GM18870 (cell line): ENCODE results near the gene GSC.
"Not testable (repeated sequence)": the region's sequence is repeated elsewhere in the genome, so short reads cannot be mapped to it uniquely, and the experiment has no call there.

ENCODE experiments used
- ATAC-seq: cut with Tn5 transposase; IDR thresholded peaks from one replicate; pipeline ENCODE4 v1.9.1; 2021; ENCODE audit warnings: moderate library complexity; ENCODE audit not compliant: unreplicated experiment

The GSC gene

GRCh38 chr14:94769391-94770250 is at the start of gene GSC:
TSS of gene GSC (minus strand) at chr14:94770113. CDS start at chr14:94770015, 98 bp downstream.
- ATAC-seq, result no peak

DNA sequence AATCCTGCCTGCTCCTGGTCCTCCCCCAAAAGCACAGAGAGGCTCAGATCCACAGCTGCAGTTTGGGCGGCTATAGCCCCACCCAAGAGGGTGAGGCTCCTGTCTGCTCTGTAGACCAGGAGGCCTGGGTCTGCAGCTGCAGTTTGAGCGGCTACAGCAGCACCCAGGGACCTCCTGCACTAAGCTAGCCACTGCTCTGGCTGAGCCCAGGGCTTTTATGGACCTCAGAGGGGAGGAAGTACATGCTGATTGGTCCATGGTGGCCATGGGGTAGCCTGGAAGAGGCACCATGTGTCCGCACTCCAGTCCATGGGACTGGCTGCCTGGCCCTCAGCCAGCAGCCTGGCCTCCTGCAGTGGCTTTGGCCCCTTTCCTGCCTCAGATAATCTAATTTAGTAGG is 49.6 kb upstream of the GSC start:
- ATAC-seq, result no peak

- no peak for ATAC-seq
These were observed 46.2 kb upstream of the GSC start for GRCh38 chr14:94816113-94816512.

DNA sequence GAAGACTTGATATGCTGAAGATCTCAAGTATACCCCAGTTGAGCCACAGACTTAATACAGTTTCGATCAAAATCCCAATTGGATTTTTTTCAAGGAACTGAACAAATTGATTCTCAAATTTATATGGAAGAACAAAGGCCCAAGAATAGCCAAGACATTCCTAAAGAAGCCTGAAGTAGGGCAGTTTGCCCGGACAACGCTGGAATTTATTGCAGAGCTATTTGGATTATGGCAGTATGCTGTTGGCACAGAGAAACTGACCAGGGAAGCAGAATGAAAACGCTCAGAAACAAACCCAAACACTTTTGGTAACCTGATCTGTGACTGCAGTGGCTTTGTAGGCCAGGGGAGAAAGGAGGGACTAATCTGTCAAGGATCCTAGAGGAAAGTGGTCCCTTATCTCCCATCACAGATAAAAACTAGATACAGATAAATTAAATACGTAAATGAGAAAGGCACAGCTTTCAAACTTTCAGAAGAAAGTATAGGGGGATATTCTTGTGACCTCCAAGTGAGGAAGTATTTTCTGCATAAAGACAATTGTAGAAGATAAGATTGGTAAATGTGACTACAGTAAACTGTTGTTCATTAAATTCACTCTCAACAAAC is 35.9 kb upstream of the GSC start:
- ATAC-seq, result no peak

DNA sequence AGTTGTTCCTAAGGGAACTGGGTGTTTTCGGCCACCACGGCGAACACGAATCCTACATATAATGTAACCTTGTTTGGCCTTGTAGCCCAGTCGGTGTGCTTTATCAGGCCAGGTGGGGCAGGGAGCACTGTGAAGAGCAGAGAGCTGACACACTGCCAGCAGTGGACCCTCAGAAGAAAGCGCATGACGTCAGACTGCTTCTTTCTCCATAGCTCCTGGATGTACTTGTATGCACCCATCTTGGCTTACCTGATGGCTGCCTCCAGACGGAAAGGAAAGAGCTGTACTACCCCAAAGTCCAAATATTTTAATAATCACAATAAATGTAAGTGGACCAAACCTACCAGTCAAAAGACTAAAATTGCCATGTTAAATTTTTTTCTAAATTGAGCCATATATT is 31.3 kb upstream of the GSC start:
- ATAC-seq, result no peak

DNA sequence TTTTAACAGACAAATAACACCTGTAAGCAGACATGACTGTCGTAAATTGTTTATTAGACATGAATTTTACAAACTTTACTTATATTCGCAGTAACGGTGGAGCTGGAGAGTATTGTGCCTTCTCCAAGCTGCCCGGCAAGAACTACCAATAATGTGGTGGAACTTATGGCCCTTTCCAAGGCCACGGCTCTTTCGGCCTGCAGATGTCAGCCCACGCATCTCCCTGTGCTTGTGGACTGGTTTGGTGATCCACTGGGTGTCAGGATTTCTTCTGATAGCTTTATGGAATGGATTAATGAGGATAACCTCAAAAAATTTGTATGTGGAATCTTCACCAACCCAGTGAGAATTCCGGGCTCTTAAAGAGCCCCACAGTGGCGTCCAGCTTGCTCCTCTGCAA is 30.9 kb upstream of the GSC start:
- ATAC-seq, result not testable (repeated sequence)

- no peak for ATAC-seq
These were observed 28.0 kb upstream of the GSC start for GRCh38 chr14:94797887-94798286.

- ATAC-seq, result no peak
These were observed 26.4 kb upstream of the GSC start for GRCh38 chr14:94796278-94796677.

DNA sequence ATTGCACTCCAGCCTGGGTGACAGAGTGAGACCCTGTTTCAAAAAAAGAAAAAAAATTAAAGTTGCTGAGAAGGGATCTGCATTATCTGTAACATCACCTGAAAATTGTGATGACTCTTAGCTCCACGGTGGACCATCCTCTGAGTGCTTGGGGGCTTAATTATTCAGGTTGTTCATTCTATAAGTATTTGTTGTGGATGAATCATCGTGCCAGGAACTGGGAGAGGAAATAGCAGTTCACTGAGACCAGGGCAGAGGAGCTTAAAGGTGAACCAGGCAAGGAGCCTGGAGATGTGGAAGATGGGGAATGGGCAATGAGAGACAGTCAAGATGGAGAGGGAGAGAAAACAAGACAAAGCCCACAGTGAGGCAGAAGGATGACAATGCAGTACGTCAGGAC is 25.5 kb upstream of the GSC start:
- no peak for ATAC-seq

DNA sequence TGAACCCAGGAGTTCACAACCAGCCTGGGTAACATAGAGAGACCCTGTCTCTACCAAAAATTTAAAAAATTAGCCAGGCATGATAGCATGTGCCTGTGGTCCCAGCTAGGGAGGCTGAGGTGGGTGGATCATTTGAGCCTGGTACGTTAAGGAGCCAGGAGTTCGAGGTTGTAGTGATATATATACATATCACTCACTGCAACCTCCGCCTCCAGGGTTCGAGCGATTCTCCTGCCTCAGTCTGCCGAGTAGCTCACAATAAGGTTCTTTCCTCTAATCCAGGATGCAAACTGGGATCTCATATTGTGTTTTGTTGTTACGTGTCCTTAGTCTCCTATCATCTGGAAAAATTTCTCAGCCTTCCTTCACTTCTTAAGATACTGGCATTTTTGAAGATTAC is 24.0 kb upstream of the GSC start:
- no peak for ATAC-seq

DNA sequence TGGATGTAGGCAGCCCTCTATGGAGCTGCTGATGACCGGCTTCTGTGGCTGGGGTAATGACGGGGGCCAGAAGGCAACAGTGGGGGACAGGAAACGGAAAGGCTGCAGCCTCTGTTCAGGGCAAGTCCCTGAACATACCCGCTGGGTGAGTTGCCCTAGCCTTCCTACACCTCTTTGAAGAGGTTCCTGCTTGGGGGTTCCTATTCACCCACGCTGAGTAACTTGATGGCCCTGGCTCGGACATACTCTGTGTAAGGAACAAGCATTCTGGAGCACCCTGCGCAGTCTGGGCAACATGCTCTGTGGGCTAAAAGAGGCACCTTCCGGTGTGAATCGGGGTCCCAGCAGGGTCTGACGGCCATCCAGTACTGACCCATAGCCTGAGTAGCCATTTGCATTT is 17.7 kb upstream of the GSC start:
- ATAC-seq, result no peak

- no peak for ATAC-seq
These were observed 17.2 kb upstream of the GSC start for GRCh38 chr14:94787092-94787491.

GRCh38 chr14:94780536-94781399 is 10.9 kb upstream of the GSC start:
- no peak for ATAC-seq

GRCh38 chr14:94779713-94780112 is 9.8 kb upstream of the GSC start:
- ATAC-seq, result no peak

- no peak for ATAC-seq
These were observed 5.9 kb upstream of the GSC start for GRCh38 chr14:94775871-94776210.

DNA sequence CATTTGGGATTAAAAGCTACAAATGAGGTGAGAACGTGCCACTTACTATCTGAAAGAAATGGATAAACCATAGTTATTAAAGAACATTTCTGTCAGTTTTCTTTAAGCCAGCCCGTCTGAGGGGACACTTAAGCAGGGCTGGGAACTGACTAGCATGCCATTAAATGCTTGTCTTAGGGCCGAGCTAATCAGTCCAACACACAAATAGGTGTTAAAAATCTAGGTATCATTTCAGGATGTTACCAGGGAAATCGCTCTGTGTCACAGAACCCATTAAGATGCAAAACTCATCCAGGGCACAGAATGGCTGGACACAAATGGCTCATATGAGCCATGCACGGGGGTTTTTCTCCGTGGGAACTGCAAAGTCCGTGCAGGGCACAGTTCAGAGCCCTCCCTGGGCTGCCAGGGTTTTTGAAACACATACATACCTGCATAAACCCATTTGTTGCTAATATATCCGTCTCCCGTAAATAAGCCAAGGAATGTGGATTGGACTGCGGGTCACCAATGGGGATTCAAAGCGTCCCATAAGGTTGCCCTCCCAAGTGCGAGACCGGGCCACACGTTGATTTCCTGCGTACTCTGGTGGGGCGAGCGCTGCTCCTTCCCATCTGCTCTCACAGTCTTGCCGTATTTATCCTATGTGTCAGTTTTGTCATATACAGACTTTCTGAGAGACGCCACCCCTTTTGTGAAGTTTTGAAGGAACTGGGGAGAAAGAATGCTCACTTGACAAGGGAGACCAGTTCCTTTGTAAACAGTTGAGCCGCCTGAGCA is 5.4 kb upstream of the GSC start:
- no peak for ATAC-seq

GRCh38 chr14:94774344-94775090 is 4.6 kb upstream of the GSC start:
- ATAC-seq, result no peak

DNA sequence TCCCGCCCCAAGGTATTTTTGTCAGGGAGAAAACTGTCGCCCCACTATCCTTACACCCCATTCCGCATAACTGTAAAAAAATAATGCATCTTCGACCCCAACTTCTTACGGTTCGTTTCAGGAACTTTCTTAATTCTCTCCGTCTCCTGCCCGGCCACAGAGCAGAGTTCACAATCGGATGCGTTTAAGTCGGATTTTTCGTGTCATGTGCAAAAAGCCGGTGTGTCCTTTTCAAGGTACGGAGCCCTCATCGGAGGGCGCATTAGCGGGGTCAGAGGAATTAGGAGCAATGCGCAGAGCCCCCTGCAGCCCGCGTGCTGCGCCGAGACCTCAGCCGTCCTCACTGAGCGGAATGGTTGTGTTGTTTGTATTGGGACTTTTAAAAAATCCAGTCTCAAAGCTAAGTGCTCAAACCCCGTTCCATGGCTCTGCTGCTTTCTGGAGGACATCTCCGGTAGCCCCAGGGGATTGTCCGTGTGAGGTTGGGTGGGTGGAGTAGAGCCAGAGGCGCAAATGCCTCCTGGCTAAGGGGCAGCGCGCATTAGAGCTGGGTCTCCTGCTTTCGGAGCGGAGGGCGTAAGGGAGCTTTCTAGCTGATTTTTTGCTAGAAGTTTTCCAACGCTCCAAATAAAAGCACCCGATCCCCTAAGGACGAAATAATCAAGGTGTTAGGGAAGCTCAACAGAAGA is 3.9 kb upstream of the GSC start:
- ATAC-seq, result no peak

DNA sequence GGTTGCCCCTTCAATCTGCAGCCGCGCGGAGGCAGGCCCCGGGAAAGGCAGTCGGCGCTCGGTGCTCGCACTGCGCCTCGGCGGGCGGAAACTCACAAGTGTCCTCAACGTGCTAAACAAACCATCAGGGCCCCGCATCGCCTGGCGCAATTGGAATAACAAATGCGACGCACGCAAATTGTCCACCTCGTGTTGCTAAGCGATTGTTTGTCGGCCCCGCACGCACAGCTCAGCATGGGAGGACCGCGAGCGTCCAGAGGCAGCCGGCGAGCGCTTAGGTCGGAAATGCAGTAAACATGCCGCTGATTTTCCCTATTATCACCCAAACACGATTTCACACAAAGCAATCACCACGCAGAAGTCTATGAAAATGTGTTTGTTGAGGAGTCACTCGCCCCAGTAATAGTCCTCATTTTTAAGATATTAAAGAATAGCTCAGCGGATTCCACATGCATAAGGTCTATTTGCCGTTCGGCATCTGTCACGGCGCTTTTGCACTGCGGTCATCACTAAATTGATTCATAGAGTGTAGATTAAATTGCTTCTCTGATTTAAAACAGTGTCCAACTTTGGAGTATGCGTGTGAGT is 3.2 kb upstream of the GSC start:
- ATAC-seq, result no peak
